GM19238 (cell line): ENCODE measurements around the gene PCDHGC4.

ENCODE experiments used
- DNase-seq: peaks from one replicate; pipeline ENCODE4 v3.0.0; 2011; ENCODE audit warnings: low spot score; ENCODE audit not compliant: insufficient read length

PCDHGC4 gene

DNA sequence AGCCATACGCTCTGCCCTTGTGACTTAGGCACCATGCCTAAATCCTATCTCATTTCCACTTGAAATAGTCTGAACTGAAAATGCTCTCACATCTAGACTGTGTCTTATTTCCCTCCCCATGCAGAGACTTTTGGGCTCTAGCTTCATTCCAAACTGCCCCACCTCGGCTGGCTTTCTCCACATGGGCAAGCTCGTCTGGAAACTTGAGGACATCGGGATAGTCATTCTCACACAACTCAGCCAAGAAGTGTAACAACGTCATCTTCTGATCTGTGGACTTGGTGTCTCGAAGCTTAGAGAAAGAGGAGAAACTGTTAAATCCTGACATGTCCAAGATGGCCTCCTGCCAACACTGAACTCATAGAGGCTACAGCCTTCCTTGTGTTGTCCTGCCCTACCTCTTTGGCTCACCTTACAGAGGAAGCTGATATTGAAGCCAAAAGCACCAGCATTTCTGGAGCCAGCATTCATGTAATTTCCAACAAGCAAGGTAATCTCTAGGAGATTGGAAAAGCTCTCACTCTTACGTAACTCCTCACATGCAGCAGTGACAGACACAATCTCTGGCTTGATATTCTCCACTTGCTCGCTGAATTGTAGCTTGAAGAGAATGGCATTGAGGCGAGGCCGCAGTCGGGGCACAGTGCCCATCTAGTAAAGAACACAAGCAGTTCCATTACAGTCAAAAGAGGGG is 43.6 kb downstream of the PCDHGC4 start:
- no peak for DNase-seq

DNA sequence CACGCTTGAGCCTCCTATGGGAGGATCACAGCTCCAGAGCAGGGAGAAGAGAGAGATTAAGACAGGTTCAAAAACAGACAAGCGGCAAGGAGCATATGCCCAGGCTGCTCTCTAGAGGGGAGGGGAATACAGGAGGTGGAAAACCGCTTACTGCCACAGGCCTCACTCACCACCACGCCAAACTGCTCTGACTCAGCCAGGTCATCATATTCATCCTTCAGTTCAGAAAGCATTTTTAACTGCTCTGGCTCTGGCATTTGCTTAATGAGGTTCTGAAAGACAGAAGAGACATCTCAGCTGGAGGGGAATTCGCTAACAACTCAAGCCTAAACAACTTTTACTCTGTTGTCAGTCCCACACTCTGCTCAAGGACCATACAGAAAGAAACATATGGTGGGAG is 44.2 kb downstream of the PCDHGC4 start:
- DNase-seq, result no peak

DNA sequence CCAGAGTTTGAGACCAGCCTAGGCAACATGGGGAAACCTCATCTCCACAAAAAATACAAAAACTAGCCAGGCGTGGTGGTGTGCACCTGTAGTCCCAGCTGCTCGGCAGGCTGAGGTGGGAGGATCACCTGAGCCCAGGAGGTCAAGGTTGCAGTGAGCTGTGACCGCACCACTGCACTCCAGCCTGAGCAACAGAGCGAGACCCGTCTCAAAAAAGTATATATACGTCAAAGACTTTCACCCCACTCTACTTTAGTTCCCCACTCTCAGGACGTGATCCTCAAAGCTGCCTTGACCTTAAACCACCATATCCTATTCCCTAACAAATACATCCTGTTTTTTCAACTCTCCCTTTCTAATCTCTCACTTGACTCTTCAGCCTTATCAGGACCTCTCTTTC is 45.0 kb downstream of the PCDHGC4 start:
- no peak for DNase-seq

DNA sequence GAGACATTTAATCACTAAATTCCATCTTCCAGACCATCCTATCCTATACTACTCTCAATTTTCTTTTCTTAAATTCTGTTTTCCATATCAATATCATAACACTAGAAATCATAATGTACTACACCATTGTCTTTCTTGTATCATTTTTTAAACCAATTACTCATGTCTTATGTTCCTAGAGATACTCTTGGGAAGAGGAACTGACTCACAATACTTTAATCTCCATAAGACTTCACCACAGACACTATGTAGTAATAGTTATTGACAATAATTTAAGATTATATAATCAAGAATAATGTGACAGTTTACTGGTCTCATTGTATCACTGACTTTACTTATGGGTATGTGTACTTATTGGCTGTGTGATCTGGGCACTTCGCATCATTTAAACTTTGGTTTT is 47.9 kb downstream of the PCDHGC4 start:
- no peak for DNase-seq

DNA sequence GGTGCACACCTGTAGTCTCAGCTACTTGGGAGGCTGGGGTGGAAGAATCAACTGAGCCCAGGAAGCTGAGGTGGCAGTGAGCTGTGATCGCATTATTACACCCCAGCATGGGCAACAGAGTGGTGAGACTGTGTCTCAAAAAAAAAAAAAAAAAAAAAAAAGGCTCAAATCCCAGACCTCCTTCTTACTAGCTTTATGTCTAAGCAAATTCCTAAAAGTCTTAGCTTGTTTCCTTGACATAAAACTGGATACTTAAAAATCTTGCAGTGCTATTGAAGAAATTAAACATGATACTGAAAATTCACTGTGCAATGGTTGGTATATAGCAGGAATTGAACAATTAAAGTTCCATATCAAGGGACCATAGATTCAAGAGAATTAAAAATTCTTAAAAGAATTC is 49.1 kb downstream of the PCDHGC4 start:
- DNase-seq, result no peak

DNA sequence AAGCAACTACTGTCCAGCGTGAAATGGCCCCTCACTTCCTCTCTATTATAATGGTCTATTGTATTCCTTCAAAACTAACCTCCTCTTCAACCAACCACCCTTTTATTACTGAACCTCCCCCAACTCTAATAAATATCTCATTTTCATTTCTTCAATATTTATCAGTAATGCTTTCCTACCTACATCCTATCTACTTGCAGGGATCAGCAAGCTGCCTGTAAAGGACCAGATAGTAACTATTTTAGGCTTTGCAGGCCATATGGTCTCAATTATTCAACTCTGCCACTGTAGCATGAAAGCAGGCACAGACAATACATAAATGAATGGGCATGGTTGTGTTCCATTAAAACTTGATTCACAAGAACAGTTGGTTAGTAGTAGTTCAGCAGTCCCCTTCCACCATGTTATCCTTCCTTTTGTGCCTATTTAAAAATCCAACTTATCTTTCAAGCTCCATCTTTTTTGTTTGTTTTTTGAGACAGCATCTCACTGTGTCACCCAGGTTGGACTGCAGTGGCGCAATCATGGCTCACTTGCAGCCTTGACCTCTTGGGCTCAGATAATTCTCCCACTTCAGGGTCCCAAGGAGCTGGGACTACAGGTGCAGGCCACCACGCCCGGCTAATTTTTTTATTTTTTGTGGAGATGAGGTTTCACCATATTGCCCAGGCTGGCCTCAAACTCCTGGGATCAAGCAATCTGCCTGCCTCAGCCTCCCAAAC is 49.8 kb downstream of the PCDHGC4 start:
- no peak for DNase-seq
